ENCODE data around the gene VILL. TPM values are rescaled to one million over a fixed set of nuclear protein-coding genes. Genes with fewer than 3 reads are reported as not detected.
A peak's percentile ranks its signal among the peaks of the same experiment; 100 is the strongest.

VILL gene
- total and polyA plus RNA-seq, 4 donors, result 3.9 to 37.1 (median 13.1) TPM

GRCh38 chr3:37946531-37946889, 44.1 kb upstream of the VILL start:
- H3K27me3 ChIP-seq (ENCODE audit: control insufficient read depth in 1 of 2, insufficient read depth in 2 of 2, low read length in 1 of 2), result no peaks in the 10 kb centered on the region
- DNase-seq (no peak), ATAC-seq (ENCODE audit: low FRiP score) (no peak)
- no peak overlapping the region for H3K4me3 ChIP-seq (ENCODE audit: low read length in 2 of 2)
- peaks cover 0 to 3% of the 10 kb centered on the region in 2 donors for H3K4me1 ChIP-seq (ENCODE audit: control insufficient read depth in 1 of 2, insufficient read depth in 2 of 2, low read length in 2 of 2)
- peak overlapping the region in 1 of 2 donors; percentile 24 for H3K27ac ChIP-seq (ENCODE audit: low read depth in 1 of 2, low read length in 2 of 2)
- no peaks in the 10 kb centered on the region for H3K9me3 ChIP-seq (ENCODE audit: control insufficient read depth, low read length)
- H3K36me3 ChIP-seq (ENCODE audit: control insufficient read depth in 1 of 2, insufficient read depth in 2 of 2, low read length in 1 of 2), result no peaks in the 10 kb centered on the region
- WGBS, 2 donors, result 34 to 37% methylated on average over 2 of the region's 2 CpGs
- intact Hi-C loops (cut with DNase I), result no loop called here

GRCh38 chr3:37949866-37950265, 40.7 kb upstream of the VILL start:
- Histone ChIP-seq H3K36me3 (ENCODE audit: control insufficient read depth in 1 of 2, insufficient read depth in 2 of 2, low read length in 1 of 2) (no peaks in the 10 kb centered on the region), H3K4me1 (ENCODE audit: control insufficient read depth in 1 of 2, insufficient read depth in 2 of 2, low read length in 2 of 2) (peaks cover 0 to 6% of the 10 kb centered on the region in 2 donors), H3K9me3 (ENCODE audit: control insufficient read depth, low read length) (no peaks in the 10 kb centered on the region), H3K4me3 (ENCODE audit: low read length in 2 of 2) (no peak overlapping the region), H3K27ac (ENCODE audit: low read depth in 1 of 2, low read length in 2 of 2) (peak overlapping the region; percentile 90 to 91), H3K27me3 (ENCODE audit: control insufficient read depth in 1 of 2, insufficient read depth in 2 of 2, low read length in 1 of 2) (no peaks in the 10 kb centered on the region)
- DNase-seq (peak in 1 of 2 donors; percentile 53), ATAC-seq (ENCODE audit: low FRiP score) (peak; percentile 28)
- intact Hi-C loops (cut with DNase I), result no loop called here
- 3 to 9% methylated on average over 6 of the region's 6 CpGs for WGBS, 2 donors

- H3K27ac ChIP-seq (ENCODE audit: low read depth in 1 of 2, low read length in 2 of 2), result peak overlapping the region; percentile 5 to 14
These were observed 38.0 kb upstream of the VILL start for GRCh38 chr3:37952564-37952963.

GRCh38 chr3:37953226-37953625, 37.4 kb upstream of the VILL start:
- no peaks in the 10 kb centered on the region for H3K36me3 ChIP-seq (ENCODE audit: control insufficient read depth in 1 of 2, insufficient read depth in 2 of 2, low read length in 1 of 2)
- H3K4me3 ChIP-seq (ENCODE audit: low read length in 2 of 2), result no peak overlapping the region
- ATAC-seq (ENCODE audit: low FRiP score) (no peak), DNase-seq (no peak)
- H3K9me3 ChIP-seq (ENCODE audit: control insufficient read depth, low read length), result no peaks in the 10 kb centered on the region
- 97 to 99% methylated on average over 2 of the region's 2 CpGs for WGBS, 2 donors
- intact Hi-C loops (cut with DNase I), result no loop called here
- peaks cover 4 to 6% of the 10 kb centered on the region in 2 donors for H3K4me1 ChIP-seq (ENCODE audit: control insufficient read depth in 1 of 2, insufficient read depth in 2 of 2, low read length in 2 of 2)
- no peak overlapping the region for H3K27ac ChIP-seq (ENCODE audit: low read depth in 1 of 2, low read length in 2 of 2)
- H3K27me3 ChIP-seq (ENCODE audit: control insufficient read depth in 1 of 2, insufficient read depth in 2 of 2, low read length in 1 of 2), result no peaks in the 10 kb centered on the region

More at GRCh38 chr3:37952564-37952963, 38.0 kb upstream of the VILL start:
- Histone ChIP-seq H3K4me3 (ENCODE audit: low read length in 2 of 2) (no peak overlapping the region), H3K36me3 (ENCODE audit: control insufficient read depth in 1 of 2, insufficient read depth in 2 of 2, low read length in 1 of 2) (no peaks in the 10 kb centered on the region), H3K27me3 (ENCODE audit: control insufficient read depth in 1 of 2, insufficient read depth in 2 of 2, low read length in 1 of 2) (no peaks in the 10 kb centered on the region), H3K4me1 (ENCODE audit: control insufficient read depth in 1 of 2, insufficient read depth in 2 of 2, low read length in 2 of 2) (peaks cover 4 to 6% of the 10 kb centered on the region in 2 donors), H3K9me3 (ENCODE audit: control insufficient read depth, low read length) (no peaks in the 10 kb centered on the region)
- ATAC-seq (ENCODE audit: low FRiP score) (no peak), DNase-seq (no peak)
- 95 to 98% methylated on average over 1 of the region's 1 CpG for WGBS, 2 donors
- intact Hi-C loops (cut with DNase I), result no loop called here

- Histone ChIP-seq H3K9me3 (ENCODE audit: control insufficient read depth, low read length) (no peaks in the 10 kb centered on the region), H3K4me3 (ENCODE audit: low read length in 2 of 2) (no peak overlapping the region), H3K27ac (ENCODE audit: low read depth in 1 of 2, low read length in 2 of 2) (no peak overlapping the region), H3K4me1 (ENCODE audit: control insufficient read depth in 1 of 2, insufficient read depth in 2 of 2, low read length in 2 of 2) (peaks cover 4 to 6% of the 10 kb centered on the region in 2 donors), H3K27me3 (ENCODE audit: control insufficient read depth in 1 of 2, insufficient read depth in 2 of 2, low read length in 1 of 2) (no peaks in the 10 kb centered on the region), H3K36me3 (ENCODE audit: control insufficient read depth in 1 of 2, insufficient read depth in 2 of 2, low read length in 1 of 2) (no peaks in the 10 kb centered on the region)
- intact Hi-C loops (cut with DNase I), result no loop called here
- no peak for ATAC-seq (ENCODE audit: low FRiP score)
- 66 to 74% methylated on average over 5 of the region's 5 CpGs for WGBS, 2 donors
- DNase-seq, result no peak
These were observed 36.7 kb upstream of the VILL start for GRCh38 chr3:37953707-37954394.

GRCh38 chr3:37954881-37955280, 35.7 kb upstream of the VILL start:
- no peak overlapping the region for H3K4me3 ChIP-seq (ENCODE audit: low read length in 2 of 2)
- DNase-seq, result no peak
- intact Hi-C loops (cut with DNase I), result no loop called here
- H3K27ac ChIP-seq (ENCODE audit: low read depth in 1 of 2, low read length in 2 of 2), result no peak overlapping the region
- 95 to 98% methylated on average over 6 of the region's 6 CpGs for WGBS, 2 donors
- peaks cover 4 to 5% of the 10 kb centered on the region in 2 donors for H3K4me1 ChIP-seq (ENCODE audit: control insufficient read depth in 1 of 2, insufficient read depth in 2 of 2, low read length in 2 of 2)
- ATAC-seq (ENCODE audit: low FRiP score), result no peak
- no peaks in the 10 kb centered on the region for H3K36me3 ChIP-seq (ENCODE audit: control insufficient read depth in 1 of 2, insufficient read depth in 2 of 2, low read length in 1 of 2)
- no peaks in the 10 kb centered on the region for H3K27me3 ChIP-seq (ENCODE audit: control insufficient read depth in 1 of 2, insufficient read depth in 2 of 2, low read length in 1 of 2)
- H3K9me3 ChIP-seq (ENCODE audit: control insufficient read depth, low read length), result no peaks in the 10 kb centered on the region

- Histone ChIP-seq H3K9me3 (ENCODE audit: control insufficient read depth, low read length) (no peaks in the 10 kb centered on the region), H3K36me3 (ENCODE audit: control insufficient read depth in 1 of 2, insufficient read depth in 2 of 2, low read length in 1 of 2) (no peaks in the 10 kb centered on the region), H3K4me1 (ENCODE audit: control insufficient read depth in 1 of 2, insufficient read depth in 2 of 2, low read length in 2 of 2) (peaks cover 3 to 4% of the 10 kb centered on the region in 2 donors), H3K27ac (ENCODE audit: low read depth in 1 of 2, low read length in 2 of 2) (peak overlapping the region; percentile 69 to 84), H3K27me3 (ENCODE audit: control insufficient read depth in 1 of 2, insufficient read depth in 2 of 2, low read length in 1 of 2) (no peaks in the 10 kb centered on the region), H3K4me3 (ENCODE audit: low read length in 2 of 2) (no peak overlapping the region)
- intact Hi-C loops (cut with DNase I), result no loop called here
- ATAC-seq (ENCODE audit: low FRiP score), result no peak
- WGBS, 2 donors, result 56 to 71% methylated on average over 3 of the region's 3 CpGs
- DNase-seq, result no peak
These were observed 34.5 kb upstream of the VILL start for GRCh38 chr3:37955918-37956707.

- no peak for ATAC-seq (ENCODE audit: low FRiP score)
These were observed 33.7 kb upstream of the VILL start for GRCh38 chr3:37956723-37957538.

More at GRCh38 chr3:37956723-37957538, 33.7 kb upstream of the VILL start:
- Histone ChIP-seq H3K36me3 (ENCODE audit: control insufficient read depth in 1 of 2, insufficient read depth in 2 of 2, low read length in 1 of 2) (no peaks in the 10 kb centered on the region), H3K4me1 (ENCODE audit: control insufficient read depth in 1 of 2, insufficient read depth in 2 of 2, low read length in 2 of 2) (peaks cover 2 to 4% of the 10 kb centered on the region in 2 donors), H3K27ac (ENCODE audit: low read depth in 1 of 2, low read length in 2 of 2) (peak overlapping the region; percentile 74 to 84), H3K4me3 (ENCODE audit: low read length in 2 of 2) (no peak overlapping the region), H3K27me3 (ENCODE audit: control insufficient read depth in 1 of 2, insufficient read depth in 2 of 2, low read length in 1 of 2) (no peaks in the 10 kb centered on the region), H3K9me3 (ENCODE audit: control insufficient read depth, low read length) (no peaks in the 10 kb centered on the region)
- intact Hi-C loops (cut with DNase I), result no loop called here
- 62 to 81% methylated on average over 2 of the region's 2 CpGs for WGBS, 2 donors
- no peak for DNase-seq

All from aorta (tissue), 5 donors.